ENCODE data around the gene GALM.

The GALM gene

DNA sequence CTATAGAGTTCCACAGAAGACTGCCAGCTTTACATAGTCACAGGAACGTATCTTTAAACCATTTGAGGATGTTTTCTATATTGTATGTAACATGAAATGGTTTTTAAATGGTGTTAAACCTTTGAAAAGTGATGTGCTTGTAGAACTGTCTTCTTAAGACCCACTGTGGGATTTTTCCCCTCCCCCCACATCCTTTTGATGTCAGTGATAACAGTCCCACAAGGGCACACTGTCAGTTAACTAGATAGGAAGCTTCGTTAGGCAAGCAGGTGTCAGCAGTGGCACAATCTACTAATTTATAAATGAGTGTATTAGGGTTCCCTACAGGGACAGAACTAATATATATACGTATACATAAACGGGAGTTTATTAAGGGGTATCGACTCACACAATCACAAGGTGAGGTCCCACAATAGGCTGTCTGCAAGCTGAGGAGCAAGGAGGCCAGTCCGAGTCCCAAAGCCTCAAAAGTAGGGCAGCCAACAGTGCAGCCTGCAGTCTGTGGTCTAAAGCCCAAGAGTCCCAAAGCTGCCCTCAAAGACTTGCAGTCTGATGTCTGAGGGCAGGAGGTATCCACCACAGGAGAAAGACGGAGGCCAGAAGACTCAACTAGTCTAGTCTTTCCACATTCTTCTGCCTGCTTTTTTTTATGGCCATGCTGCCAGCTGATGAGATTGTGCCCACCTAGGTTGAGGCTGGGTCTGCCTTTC, 39.4 kb upstream of the GALM start:
- ChIA-PET CTCF (no interaction called here), POLR2A (ENCODE audit: low non-redundant PET) (no interaction called here)
- DNase-seq (ENCODE audit: low spot score) = no peak
- H3K27ac ChIP-seq = no peak overlapping the region
- TF ChIP-seq, protein P1, sequence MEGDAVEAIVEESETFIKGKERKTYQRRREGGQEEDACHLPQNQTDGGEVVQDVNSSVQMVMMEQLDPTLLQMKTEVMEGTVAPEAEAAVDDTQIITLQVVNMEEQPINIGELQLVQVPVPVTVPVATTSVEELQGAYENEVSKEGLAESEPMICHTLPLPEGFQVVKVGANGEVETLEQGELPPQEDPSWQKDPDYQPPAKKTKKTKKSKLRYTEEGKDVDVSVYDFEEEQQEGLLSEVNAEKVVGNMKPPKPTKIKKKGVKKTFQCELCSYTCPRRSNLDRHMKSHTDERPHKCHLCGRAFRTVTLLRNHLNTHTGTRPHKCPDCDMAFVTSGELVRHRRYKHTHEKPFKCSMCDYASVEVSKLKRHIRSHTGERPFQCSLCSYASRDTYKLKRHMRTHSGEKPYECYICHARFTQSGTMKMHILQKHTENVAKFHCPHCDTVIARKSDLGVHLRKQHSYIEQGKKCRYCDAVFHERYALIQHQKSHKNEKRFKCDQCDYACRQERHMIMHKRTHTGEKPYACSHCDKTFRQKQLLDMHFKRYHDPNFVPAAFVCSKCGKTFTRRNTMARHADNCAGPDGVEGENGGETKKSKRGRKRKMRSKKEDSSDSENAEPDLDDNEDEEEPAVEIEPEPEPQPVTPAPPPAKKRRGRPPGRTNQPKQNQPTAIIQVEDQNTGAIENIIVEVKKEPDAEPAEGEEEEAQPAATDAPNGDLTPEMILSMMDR (conservative IDR thresholded peaks at IDR 0.05; ENCODE audit: low read depth) = no peak

DNA sequence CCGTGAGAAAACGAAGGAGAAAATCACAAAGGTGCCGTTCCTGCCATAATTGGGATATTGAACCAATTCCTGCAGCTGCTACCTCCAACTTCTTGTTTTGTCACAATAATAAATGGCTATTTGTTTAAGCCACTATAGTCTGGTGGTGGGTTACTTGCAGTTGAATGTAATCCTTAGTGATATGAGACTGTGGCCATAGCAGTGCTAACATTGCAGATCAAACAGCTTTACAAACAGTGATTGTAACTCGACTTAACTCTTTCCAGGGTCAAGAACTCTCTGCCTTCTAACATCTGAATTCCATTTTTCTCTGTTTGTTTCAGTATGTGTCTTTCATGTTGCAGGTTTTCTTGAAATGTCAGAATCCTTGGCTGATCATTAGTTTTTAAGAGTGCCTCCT, 38.5 kb upstream of the GALM start:
- TF ChIP-seq, protein P1 (conservative IDR thresholded peaks at IDR 0.05; ENCODE audit: low read depth) = no peak
- POLR2A ChIA-PET (ENCODE audit: low non-redundant PET) = no interaction called here
- no peak overlapping the region for H3K27ac ChIP-seq
- DNase-seq (ENCODE audit: low spot score) = no peak
- CTCF ChIA-PET = no interaction called here

DNA sequence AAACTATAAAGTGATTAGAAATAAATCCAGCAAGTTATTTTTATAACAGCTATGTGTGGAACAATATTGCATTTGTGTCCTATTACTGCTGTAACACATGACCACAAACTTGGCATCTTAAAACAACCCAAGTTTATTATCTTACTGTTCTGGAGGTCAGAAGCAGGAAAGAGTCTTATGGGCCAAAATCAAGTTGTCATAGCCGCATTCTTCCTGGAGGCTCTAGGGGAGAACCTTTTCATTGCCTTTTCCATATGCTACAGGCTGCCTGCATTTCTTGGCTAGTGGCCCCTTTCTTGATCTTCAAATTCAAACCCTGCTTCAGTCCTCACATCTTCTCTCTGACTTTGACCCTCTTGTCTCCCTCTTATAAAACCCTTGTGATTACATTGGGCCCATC, 36.2 kb upstream of the GALM start:
- CTCF ChIA-PET = no interaction called here
- TF ChIP-seq, protein P1 (conservative IDR thresholded peaks at IDR 0.05; ENCODE audit: low read depth) = no peak
- POLR2A ChIA-PET (ENCODE audit: low non-redundant PET) = no interaction called here
- H3K27ac ChIP-seq = no peak overlapping the region
- DNase-seq (ENCODE audit: low spot score) = no peak

DNA sequence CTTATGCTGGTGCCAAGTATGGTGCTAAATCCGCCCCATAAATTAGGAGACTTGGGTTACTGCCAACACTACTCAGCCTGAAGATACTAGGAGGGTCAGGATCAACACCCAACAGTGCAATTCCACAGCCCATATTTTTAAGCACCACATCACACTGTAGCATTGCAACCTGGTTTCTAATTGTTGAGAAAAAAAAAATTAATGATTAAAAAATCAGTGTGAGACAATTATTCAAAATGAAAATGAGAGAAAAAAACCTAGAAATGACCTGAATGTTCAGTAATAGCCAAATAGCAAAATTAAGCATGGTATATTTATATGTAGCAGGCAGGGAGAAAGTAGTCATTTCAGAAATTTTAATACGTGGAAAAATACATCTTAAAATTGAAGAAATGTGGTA, 33.9 kb upstream of the GALM start:
- CTCF ChIA-PET = no interaction called here
- TF ChIP-seq, protein P1 (conservative IDR thresholded peaks at IDR 0.05; ENCODE audit: low read depth) = no peak
- POLR2A ChIA-PET (ENCODE audit: low non-redundant PET) = no interaction called here
- H3K27ac ChIP-seq = no peak overlapping the region
- no peak for DNase-seq (ENCODE audit: low spot score)

DNA sequence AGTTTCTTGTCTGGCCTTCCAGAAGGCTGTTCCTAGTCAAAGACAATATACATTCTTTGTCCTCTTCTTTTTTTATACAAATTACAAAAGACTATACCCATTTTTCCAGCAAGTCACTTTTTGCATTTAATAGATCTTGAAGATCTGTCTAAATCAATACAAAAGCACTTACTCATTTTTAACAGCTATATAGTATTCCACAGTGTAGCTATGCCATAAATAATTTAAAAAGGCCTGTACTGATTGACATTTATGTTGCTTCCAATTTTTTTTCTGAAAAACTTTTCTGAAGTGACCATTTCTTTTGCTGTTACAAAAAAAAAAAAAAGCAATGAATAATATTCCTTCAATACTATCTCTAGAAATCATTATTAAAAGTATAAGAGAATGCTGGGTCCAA, 32.9 kb upstream of the GALM start:
- ChIA-PET POLR2A (ENCODE audit: low non-redundant PET) (no interaction called here), CTCF (no interaction called here)
- TF ChIP-seq, protein P1 (conservative IDR thresholded peaks at IDR 0.05; ENCODE audit: low read depth) = no peak
- no peak for DNase-seq (ENCODE audit: low spot score)
- no peak overlapping the region for H3K27ac ChIP-seq

DNA sequence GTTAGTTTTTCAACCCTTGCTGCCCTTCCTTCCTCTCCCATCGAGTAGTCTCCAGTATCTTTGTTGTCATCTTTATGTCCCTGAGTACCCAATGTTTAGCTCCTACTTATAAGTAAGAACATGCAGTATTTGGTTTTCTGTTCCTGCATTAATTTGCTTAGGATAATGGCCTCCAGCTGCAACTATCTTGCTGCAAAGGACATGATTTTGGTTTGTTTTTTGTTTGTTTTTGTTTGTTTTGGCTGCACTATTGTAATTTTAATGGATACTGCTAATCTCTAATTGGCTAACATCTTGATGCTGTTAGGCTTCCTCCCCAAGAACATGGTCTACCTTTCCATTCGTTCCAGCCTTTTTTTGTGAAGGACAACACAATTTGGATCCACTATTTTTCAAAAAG, 32.0 kb upstream of the GALM start:
- POLR2A ChIA-PET (ENCODE audit: low non-redundant PET) = no interaction called here
- TF ChIP-seq, protein P1 (conservative IDR thresholded peaks at IDR 0.05; ENCODE audit: low read depth) = no peak
- H3K27ac ChIP-seq = no peak overlapping the region
- CTCF ChIA-PET = no interaction called here
- no peak for DNase-seq (ENCODE audit: low spot score)
